Gastroesophageal sphincter (tissue), 4 donors: ENCODE data around the gene GPX7. TPM values are rescaled to one million over a fixed set of nuclear protein-coding genes. Genes with fewer than 3 reads are reported as not detected.
A peak's percentile ranks its signal among the peaks of the same experiment; 100 is the strongest.

Experiments used
- ATAC-seq: fragments of 150-250 bp; one replicate; pipeline ENCODE4 v1.9.1; 2016; ENCODE audit warnings: mild to moderate bottlenecking, moderate library complexity
- H3K27ac ChIP-seq, 4 donors: fragments of 200-600 bp; sonication (generic) in 3 of 4; 1 replicate in 3 of 4; 2 replicates in 1 of 4; pipeline ENCODE4 v1.5.1; 2016 to 2019
- H3K27me3 ChIP-seq: fragments of 200-600 bp; sonication (generic); one replicate; pipeline ENCODE4 v1.5.1; 2019
- H3K36me3 ChIP-seq, 2 donors: fragments of 200-600 bp; sonication (generic); one replicate each; pipeline ENCODE4 v1.5.1; 2019; ENCODE audit warnings: control low read depth in 1 of 2
- H3K4me1 ChIP-seq, 3 donors: fragments of 200-600 bp; sonication (generic); 1 replicate in 2 of 3; 2 replicates in 1 of 3; pipeline ENCODE4 v1.5.1; 2016 to 2019; ENCODE audit warnings: control low read depth in 2 of 3
- H3K4me3 ChIP-seq, 2 donors: fragments of 200-600 bp; sonication (generic); one replicate each; pipeline ENCODE4 v1.5.1; 2019; ENCODE audit warnings: mild to moderate bottlenecking in 1 of 2, moderate library complexity in 1 of 2
- H3K9me3 ChIP-seq, 3 donors: fragments of 200-600 bp; sonication (generic); one replicate each; pipeline ENCODE4 v1.5.1; 2017 to 2019; ENCODE audit warnings: control low read depth in 2 of 3
- EP300 ChIP-seq: sonication (generic); formaldehyde crosslinking; IDR thresholded peaks from one replicate; pipeline ENCODE4 v1.6.1; 2017; ENCODE audit warnings: antibody characterized with exemption, mild to moderate bottlenecking
- POLR2A ChIP-seq, 2 donors: fragments of 450-650 bp; IDR thresholded peaks; one replicate each; pipeline ENCODE4 v1.6.1; 2017; ENCODE audit warnings: antibody characterized with exemption in 2 of 2, mild to moderate bottlenecking in 2 of 2, moderate library complexity in 1 of 2
- POLR2AphosphoS5 ChIP-seq: sonication (generic); formaldehyde crosslinking; IDR thresholded peaks from one replicate; pipeline ENCODE4 v1.6.1; 2017; ENCODE audit warnings: antibody characterized with exemption
- WGBS, 2 donors: methylation state at CpG; one replicate each; pipeline ENCODE4 v1.1.5; 2018; ENCODE audit warnings: low coverage in 1 of 2; 5-methylcytosine and 5-hydroxymethylcytosine counted together
- total RNA-seq, 4 donors: library from RNA; depleted of rRNA; stranded (reverse); fragments of >200 nt; gene quantifications; one replicate each; pipeline ENCODE4 v1.1.0, GENCODE V29; 2016
- TF ChIP-seq, protein P1 (sequence below), 4 experiments: fragments of 200-600 bp in 2 of 4; fragments of 450-650 bp in 2 of 4; sonication (generic) in 1 of 4; IDR thresholded peaks; one replicate each; pipeline ENCODE4 v1.5.1; 2017 to 2019; ENCODE audit warnings: antibody characterized with exemption in 4 of 4, mild to moderate bottlenecking in 2 of 4, moderate library complexity in 2 of 4

The GPX7 gene
- total RNA-seq, 4 donors from 2014 or later: 13.0 to 22.5 (median 16.2) TPM

DNA sequence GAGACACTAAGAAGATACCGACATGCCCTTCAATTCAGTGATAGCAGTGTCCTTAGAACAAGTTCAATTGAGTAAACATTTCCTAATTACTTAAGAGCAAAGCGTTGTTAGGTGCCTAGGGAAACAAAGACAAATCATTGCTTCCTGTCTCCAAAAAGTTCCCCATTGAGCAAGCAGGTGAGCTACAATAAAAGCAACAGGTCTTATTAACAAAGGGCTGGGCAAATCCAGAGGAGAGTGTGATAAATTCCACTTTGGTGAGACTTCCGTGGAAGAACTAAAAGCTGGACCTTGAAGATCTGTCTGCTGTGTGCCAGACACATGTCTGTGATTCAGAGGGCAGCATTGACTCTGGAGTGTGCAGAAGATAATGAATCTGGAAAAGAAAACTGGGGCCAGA lies 47.4 kb upstream of the GPX7 start:
- Histone ChIP-seq H3K4me3 (no peak overlapping the region), H3K27me3 (no peaks in the 10 kb centered on the region), H3K36me3 (no peaks in the 10 kb centered on the region), H3K4me1 (peaks cover 0 to 35% (median 10%) of the 10 kb centered on the region in 3 donors), H3K27ac (peak overlapping the region in 2 of 4 donors; percentile 91 to 95), H3K9me3 (no peaks in the 10 kb centered on the region)
- WGBS, 2 donors: 56% methylated on average over 2 to 3 of the region's 3 CpGs
- ATAC-seq: no peak
- TF ChIP-seq, protein P1, sequence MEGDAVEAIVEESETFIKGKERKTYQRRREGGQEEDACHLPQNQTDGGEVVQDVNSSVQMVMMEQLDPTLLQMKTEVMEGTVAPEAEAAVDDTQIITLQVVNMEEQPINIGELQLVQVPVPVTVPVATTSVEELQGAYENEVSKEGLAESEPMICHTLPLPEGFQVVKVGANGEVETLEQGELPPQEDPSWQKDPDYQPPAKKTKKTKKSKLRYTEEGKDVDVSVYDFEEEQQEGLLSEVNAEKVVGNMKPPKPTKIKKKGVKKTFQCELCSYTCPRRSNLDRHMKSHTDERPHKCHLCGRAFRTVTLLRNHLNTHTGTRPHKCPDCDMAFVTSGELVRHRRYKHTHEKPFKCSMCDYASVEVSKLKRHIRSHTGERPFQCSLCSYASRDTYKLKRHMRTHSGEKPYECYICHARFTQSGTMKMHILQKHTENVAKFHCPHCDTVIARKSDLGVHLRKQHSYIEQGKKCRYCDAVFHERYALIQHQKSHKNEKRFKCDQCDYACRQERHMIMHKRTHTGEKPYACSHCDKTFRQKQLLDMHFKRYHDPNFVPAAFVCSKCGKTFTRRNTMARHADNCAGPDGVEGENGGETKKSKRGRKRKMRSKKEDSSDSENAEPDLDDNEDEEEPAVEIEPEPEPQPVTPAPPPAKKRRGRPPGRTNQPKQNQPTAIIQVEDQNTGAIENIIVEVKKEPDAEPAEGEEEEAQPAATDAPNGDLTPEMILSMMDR (IDR thresholded peaks at IDR 0.05): no peak
- TF ChIP-seq POLR2AphosphoS5 (no peak), EP300 (no peak), POLR2A (IDR thresholded peaks at IDR 0.05) (no peak)

DNA sequence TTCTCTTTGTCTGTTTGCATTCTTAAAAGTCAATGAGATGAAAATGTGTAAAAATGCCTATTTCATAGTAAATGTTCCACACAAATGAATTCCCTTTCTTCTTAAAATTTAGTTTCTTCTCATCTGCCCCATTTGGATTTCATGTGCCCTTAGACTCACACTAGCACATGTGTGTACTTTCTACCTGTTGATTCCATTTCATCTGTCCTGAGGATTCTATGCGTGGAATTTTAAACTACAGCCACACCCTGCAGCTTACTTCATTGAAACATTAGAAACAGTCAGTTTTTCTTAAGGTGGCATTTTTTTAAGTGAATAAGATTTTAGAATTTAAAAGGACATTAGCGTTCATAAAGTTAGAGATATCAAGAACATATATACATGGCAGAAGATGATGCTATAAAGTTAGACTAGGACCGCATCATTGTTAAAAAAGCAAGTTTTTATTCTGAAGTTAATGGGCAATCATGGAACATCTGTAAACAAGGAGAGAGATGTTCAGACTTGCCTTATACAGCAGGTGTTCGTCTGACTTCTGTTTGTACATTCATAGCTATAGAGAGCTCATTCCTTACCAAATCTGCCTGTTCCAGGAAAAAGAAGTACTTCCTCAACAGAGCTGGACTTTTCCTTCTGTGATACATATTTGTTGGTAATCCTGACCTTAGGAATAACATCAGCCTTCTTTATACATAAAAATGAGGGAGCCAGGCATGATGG lies 45.4 kb upstream of the GPX7 start:
- TF ChIP-seq POLR2AphosphoS5 (no peak), EP300 (no peak), POLR2A (IDR thresholded peaks at IDR 0.05) (no peak)
- TF ChIP-seq, protein P1 (IDR thresholded peaks at IDR 0.05): no peak
- Histone ChIP-seq H3K4me3 (no peak overlapping the region), H3K4me1 (peaks cover 0 to 15% (median 5%) of the 10 kb centered on the region in 3 donors), H3K9me3 (no peaks in the 10 kb centered on the region), H3K27ac (no peak overlapping the region), H3K27me3 (no peaks in the 10 kb centered on the region), H3K36me3 (no peaks in the 10 kb centered on the region)
- no peak for ATAC-seq
- WGBS, 2 donors: 77 to 84% methylated on average over 4 of the region's 4 CpGs

DNA sequence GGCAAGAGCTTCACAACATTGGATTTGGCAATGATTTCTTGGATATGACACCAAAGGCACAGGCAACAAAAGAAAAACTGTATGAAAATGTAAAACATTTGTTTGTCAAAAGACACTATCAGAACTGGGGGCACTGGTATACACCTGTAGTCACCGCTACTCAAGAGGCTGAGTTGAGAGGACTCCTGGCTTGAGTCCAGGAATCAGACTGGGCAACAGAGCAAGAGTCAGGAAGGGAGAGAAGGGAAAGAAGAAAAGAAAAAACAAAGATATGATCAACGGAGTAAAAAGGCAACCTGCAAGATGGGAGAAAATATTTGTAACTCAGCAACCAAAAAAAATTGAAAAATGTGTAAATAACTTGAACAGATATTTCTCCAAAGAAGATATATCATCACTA lies 43.2 kb upstream of the GPX7 start:
- Histone ChIP-seq H3K4me1 (peaks cover 0 to 9% (median 4%) of the 10 kb centered on the region in 3 donors), H3K27me3 (no peaks in the 10 kb centered on the region), H3K9me3 (no peaks in the 10 kb centered on the region), H3K27ac (no peak overlapping the region), H3K4me3 (no peak overlapping the region), H3K36me3 (no peaks in the 10 kb centered on the region)
- WGBS, 2 donors: 73% methylated on average over 2 of the region's 2 CpGs; no CpG with 5 or more reads in 1 of the 2 donors
- no peak for ATAC-seq
- no peak for TF ChIP-seq EP300
- TF ChIP-seq, protein P1 (IDR thresholded peaks at IDR 0.05): no peak
- no peak for TF ChIP-seq POLR2AphosphoS5
- no peak for TF ChIP-seq POLR2A (IDR thresholded peaks at IDR 0.05)

DNA sequence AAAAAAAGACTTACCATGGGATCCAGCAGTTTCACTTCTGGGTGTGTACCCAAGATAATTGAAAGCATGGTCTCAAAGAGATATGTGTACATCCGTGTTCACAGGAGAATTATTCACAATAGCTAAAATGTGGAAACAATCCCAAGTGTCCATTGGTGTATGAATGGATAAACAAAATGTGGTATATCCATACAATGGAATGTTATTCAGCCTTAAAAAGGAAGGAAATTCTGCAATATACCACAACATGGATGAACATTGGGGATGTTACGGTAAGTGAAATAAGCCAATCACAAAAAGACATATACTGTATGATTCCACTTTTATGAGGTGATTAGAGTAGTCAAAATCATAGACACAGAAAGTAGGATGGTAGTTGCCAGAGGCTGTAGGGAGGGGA lies 42.3 kb upstream of the GPX7 start:
- ATAC-seq: no peak
- H3K9me3 ChIP-seq: no peaks in the 10 kb centered on the region
- H3K27ac ChIP-seq: no peak overlapping the region
- H3K4me1 ChIP-seq: peaks cover 0 to under 1% (median 0%) of the 10 kb centered on the region in 3 donors
- H3K4me3 ChIP-seq: no peak overlapping the region
- no peaks in the 10 kb centered on the region for H3K27me3 ChIP-seq
- H3K36me3 ChIP-seq: no peaks in the 10 kb centered on the region
- WGBS, 2 donors: 93 to 100% methylated on average over 2 of the region's 2 CpGs
- TF ChIP-seq EP300 (no peak), POLR2A (IDR thresholded peaks at IDR 0.05) (no peak), POLR2AphosphoS5 (no peak)
- TF ChIP-seq, protein P1 (IDR thresholded peaks at IDR 0.05): no peak

DNA sequence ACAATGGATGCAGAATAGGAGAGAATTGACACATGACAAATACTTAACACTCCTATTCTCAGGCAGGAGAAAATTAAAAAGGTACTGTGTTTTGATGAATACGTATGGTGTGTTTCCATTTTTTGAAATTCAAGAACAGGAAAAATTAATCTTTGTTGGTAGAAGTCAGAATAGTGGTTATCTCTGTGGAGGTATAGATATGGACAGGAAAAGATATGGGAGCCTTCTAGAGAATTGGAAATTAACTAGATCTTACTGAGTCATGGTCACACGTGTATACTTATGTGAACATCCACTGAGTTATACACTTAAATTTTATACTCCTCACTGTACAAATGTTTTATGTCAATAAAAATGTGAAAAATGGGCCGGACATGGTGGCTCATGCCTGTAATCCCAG lies 39.4 kb upstream of the GPX7 start:
- no peaks in the 10 kb centered on the region for H3K9me3 ChIP-seq
- H3K27ac ChIP-seq: no peak overlapping the region
- TF ChIP-seq POLR2A (IDR thresholded peaks at IDR 0.05) (no peak), EP300 (no peak), POLR2AphosphoS5 (no peak)
- TF ChIP-seq, protein P1 (IDR thresholded peaks at IDR 0.05): no peak
- no peaks in the 10 kb centered on the region for H3K36me3 ChIP-seq
- no peaks in the 10 kb centered on the region for H3K27me3 ChIP-seq
- H3K4me1 ChIP-seq: no peaks in the 10 kb centered on the region
- no peak overlapping the region for H3K4me3 ChIP-seq
- no peak for ATAC-seq
- whole genome bisulfite sequencing, 2 donors: 83 to 97% methylated on average over 3 of the region's 3 CpGs
